GM10266 (cell line): Measurements from ENCODE around the gene NDUFB10.

Experiments
- DNase-seq: peaks from one replicate; pipeline ENCODE4 v3.0.0; 2012; ENCODE audit errors: extremely low spot score
- TF ChIP-seq, protein P1 (sequence below): IDR thresholded peaks from 2 replicates; pipeline ENCODE4 v1.5.1; 2012; ENCODE audit warnings: mild to moderate bottlenecking, low read depth; ENCODE audit not compliant: control insufficient read depth, insufficient read depth; ENCODE audit errors: missing control alignments

Gene NDUFB10

DNA sequence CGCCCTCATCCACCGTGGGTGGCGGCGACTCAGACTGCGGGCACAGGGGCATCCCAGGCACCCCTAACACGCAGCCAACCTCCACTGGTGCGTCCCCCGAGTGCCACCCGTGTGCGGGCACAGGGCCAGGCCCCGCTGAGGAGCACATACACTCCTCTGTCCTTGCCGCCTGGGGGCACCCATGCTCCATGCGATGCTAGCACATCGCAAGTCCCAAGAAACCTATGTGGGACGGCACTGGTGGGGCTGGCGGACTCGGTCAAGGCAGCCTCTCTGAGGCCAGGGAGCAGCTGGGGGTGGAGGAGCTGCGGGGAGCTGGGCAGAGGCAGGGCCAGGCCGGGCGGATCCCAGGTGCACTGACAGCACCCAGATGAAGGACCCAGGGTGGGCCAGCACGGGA is 46.3 kb downstream of the NDUFB10 start:
- no peak for DNase-seq
- TF ChIP-seq, protein P1, sequence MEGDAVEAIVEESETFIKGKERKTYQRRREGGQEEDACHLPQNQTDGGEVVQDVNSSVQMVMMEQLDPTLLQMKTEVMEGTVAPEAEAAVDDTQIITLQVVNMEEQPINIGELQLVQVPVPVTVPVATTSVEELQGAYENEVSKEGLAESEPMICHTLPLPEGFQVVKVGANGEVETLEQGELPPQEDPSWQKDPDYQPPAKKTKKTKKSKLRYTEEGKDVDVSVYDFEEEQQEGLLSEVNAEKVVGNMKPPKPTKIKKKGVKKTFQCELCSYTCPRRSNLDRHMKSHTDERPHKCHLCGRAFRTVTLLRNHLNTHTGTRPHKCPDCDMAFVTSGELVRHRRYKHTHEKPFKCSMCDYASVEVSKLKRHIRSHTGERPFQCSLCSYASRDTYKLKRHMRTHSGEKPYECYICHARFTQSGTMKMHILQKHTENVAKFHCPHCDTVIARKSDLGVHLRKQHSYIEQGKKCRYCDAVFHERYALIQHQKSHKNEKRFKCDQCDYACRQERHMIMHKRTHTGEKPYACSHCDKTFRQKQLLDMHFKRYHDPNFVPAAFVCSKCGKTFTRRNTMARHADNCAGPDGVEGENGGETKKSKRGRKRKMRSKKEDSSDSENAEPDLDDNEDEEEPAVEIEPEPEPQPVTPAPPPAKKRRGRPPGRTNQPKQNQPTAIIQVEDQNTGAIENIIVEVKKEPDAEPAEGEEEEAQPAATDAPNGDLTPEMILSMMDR = peak; percentile 9

- no peak for DNase-seq
- TF ChIP-seq, protein P1 = no peak
Observed at GRCh38 chr16:2006317-2006716, 47.0 kb downstream of the NDUFB10 start.

DNA sequence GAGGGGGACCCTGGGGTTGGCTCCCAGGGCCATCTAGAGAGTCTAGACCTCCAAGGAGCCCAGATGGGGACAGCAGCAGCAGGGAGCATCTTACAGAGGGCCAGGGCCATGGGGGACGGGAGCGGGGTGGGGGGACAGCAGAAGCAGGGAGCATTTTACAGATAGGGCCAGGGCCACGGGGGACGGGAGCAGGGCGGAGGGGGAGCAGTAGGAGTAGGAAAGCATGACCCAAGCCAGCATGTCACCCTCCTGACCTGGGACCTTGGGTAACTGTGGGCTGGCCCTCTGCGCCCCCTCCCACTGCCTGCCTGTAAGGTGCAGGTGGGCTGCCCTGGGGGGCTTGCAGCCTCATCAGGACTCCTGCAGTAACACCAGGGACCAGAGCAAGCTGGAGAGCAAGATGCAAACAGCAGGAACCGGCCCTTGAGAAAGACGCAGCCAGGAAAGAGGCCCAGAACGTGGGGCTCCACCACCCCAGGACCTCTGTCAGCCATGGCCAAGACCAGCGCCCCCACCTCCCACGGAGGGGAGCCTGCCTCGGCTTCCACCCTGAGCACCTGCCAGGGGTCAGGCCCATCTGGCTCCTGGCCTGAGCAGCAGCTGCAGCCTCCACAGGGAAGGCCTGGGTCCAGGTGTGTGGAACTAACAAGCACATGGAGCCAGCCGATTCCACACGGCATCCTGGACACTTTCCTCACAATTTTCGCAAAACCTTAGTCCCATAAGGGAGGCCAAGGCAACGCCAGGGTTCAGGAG is 47.9 kb downstream of the NDUFB10 start:
- TF ChIP-seq, protein P1 = no peak
- no peak for DNase-seq

DNA sequence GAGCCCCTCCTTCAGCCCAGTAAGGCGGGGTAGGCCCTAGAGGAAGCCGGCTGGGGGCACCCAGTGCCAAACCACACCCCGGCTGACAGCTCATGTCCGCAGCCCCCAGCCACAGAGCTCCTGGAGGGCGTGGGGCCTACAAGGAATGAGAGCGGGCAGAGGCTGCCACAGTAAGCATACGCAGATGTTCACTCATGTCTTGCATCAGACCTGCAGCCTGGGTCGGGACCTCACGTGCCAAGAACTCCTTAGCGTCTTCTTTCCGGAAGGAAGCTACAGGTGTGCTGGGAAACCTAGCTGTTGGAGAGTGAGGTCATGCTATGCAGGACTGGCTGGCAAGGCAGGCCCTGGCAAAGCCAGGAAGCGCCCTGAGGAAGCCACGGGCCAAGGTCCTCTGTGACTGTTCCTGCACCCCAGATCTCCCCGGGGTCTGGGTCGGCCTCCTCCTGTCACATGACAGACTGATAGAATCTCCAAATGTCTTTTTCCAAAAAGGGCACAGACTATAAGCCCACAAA is 48.7 kb downstream of the NDUFB10 start:
- TF ChIP-seq, protein P1 = no peak
- DNase-seq = no peak

GRCh38 chr16:2008631-2009163 is 49.4 kb downstream of the NDUFB10 start:
- TF ChIP-seq, protein P1 = no peak
- no peak for DNase-seq

DNA sequence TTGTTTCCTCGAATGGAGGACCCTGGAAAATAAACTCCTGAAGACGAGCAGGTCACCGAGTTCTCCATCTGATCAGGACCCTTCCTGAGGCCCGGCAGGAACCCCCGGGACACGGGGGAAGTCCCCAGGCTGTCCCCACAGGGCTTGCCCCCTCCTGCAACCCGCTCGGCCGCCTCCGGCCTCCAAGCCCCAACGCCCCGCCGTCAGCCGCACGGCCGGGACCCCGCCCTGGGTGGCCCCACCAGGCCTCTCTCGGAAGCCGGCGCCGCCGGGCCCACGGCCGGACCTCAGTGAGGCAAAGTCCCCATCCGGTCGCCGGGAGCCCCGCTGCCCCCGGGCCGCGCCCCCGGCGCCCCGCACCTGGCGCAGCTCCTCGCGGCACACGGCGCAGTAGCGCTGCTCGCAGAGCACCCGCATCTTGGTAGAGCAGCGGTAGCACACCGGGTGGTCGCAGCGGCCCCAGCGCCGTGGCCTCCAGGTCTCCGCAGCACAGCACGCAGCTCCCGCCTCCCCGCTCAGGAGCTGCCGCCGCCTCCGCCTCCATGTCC is 49.9 kb downstream of the NDUFB10 start:
- no peak for DNase-seq
- TF ChIP-seq, protein P1 = no peak
